NAMALWA (cell line): Measurements from ENCODE around the gene CMSS1.

Experiments
- DNase-seq: peaks from one replicate; pipeline ENCODE4 v3.0.0-alpha.2; 2015; ENCODE audit warnings: low spot score

The CMSS1 gene

GRCh38 chr3:100106531-100107141 is 289.0 kb downstream of the CMSS1 start:
- no peak for DNase-seq

GRCh38 chr3:100107221-100107814 is 289.7 kb downstream of the CMSS1 start:
- no peak for DNase-seq

- no peak for DNase-seq
These were observed 290.9 kb downstream of the CMSS1 start for GRCh38 chr3:100108464-100109079.

- no peak for DNase-seq
These were observed 292.5 kb downstream of the CMSS1 start for GRCh38 chr3:100110162-100110561.

- no peak for DNase-seq
These were observed 294.1 kb downstream of the CMSS1 start for GRCh38 chr3:100111728-100112127.

- no peak for DNase-seq
These were observed 296.2 kb downstream of the CMSS1 start for GRCh38 chr3:100113723-100114412.

- no peak for DNase-seq
These were observed 296.9 kb downstream of the CMSS1 start, which contains the start of gene FILIP1L for GRCh38 chr3:100114413-100115030. TSS of gene FILIP1L (minus strand) at chr3:100114501.

GRCh38 chr3:100117093-100117492 is 299.4 kb downstream of the CMSS1 start:
- no peak for DNase-seq

- no peak for DNase-seq
These were observed 302.4 kb downstream of the CMSS1 start for GRCh38 chr3:100120012-100120411.

GRCh38 chr3:100120693-100121092 is 303.0 kb downstream of the CMSS1 start:
- no peak for DNase-seq

GRCh38 chr3:100122321-100122720 is 304.7 kb downstream of the CMSS1 start:
- no peak for DNase-seq

GRCh38 chr3:100123112-100123511 is 305.4 kb downstream of the CMSS1 start:
- DNase-seq: no peak

- DNase-seq: no peak
These were observed 306.6 kb downstream of the CMSS1 start for GRCh38 chr3:100124201-100124761.

- no peak for DNase-seq
These were observed 307.7 kb downstream of the CMSS1 start for GRCh38 chr3:100125161-100125938.

GRCh38 chr3:100127792-100128191 is 310.1 kb downstream of the CMSS1 start:
- no peak for DNase-seq

GRCh38 chr3:100128565-100128964 is 310.9 kb downstream of the CMSS1 start:
- DNase-seq: no peak

GRCh38 chr3:100129941-100130340 is 312.3 kb downstream of the CMSS1 start:
- DNase-seq: no peak

GRCh38 chr3:100131241-100131640 is 313.6 kb downstream of the CMSS1 start:
- DNase-seq: no peak

- DNase-seq: no peak
These were observed 319.3 kb downstream of the CMSS1 start for GRCh38 chr3:100136921-100137320.

- DNase-seq: no peak
These were observed 323.3 kb downstream of the CMSS1 start for GRCh38 chr3:100140976-100141375.

- DNase-seq: no peak
These were observed 323.9 kb downstream of the CMSS1 start for GRCh38 chr3:100141586-100141985.
